Mesothelial cell of epicardium (in vitro differentiated cells): ENCODE data around the gene KCTD15. TPM values are rescaled to one million over a fixed set of nuclear protein-coding genes. Genes with fewer than 3 reads are reported as not detected.
A peak's percentile ranks its signal among the peaks of the same experiment; 100 is the strongest.

ENCODE experiments used
- DNase-seq, 2 experiments: peaks; one replicate each; pipeline ENCODE4 v3.0.0; 2021; ENCODE audit warnings: low spot score in 2 of 2; ENCODE audit not compliant: unreplicated experiment in 2 of 2
- H3K27ac Mint-ChIP-seq: 2 replicates; pipeline ENCODE4 v1.8.0; 2021; ENCODE audit warnings: mixed read lengths
- H3K27me3 Mint-ChIP-seq: 2 replicates; pipeline ENCODE4 v1.8.0; 2021; ENCODE audit warnings: low read depth, mixed read lengths
- H3K36me3 Mint-ChIP-seq: 2 replicates; pipeline ENCODE4 v1.8.0; 2021; ENCODE audit warnings: mixed read lengths
- H3K4me1 Mint-ChIP-seq: 2 replicates; pipeline ENCODE4 v1.8.0; 2021; ENCODE audit warnings: mixed read lengths
- H3K4me3 Mint-ChIP-seq: 2 replicates; pipeline ENCODE4 v1.8.0; 2021; ENCODE audit warnings: mild to moderate bottlenecking, moderate library complexity, mixed read lengths
- H3K9me3 Mint-ChIP-seq: 2 replicates; pipeline ENCODE4 v1.8.0; 2021; ENCODE audit warnings: mixed read lengths
- CTCF ChIP-seq: fragments of 200-600 bp; sonication (generic); IDR thresholded peaks from one replicate; pipeline ENCODE4 v1.5.0; 2021; ENCODE audit warnings: antibody characterized with exemption; ENCODE audit not compliant: unreplicated experiment
- total RNA-seq: library from RNA; stranded (reverse); gene quantifications from 3 replicates; pipeline ENCODE4 v1.2.1, GENCODE V29; 2021

The KCTD15 gene
- total RNA-seq, 1 donor from 2014 or later = 48.1 TPM

GRCh38 chr19:33863436-33863835 lies 66.8 kb downstream of the KCTD15 start:
- no peaks in the 10 kb centered on the region for H3K36me3 Mint-ChIP-seq
- H3K9me3 Mint-ChIP-seq = no peaks in the 10 kb centered on the region
- peak in 1 of 2 experiments; percentile 30 for DNase-seq
- H3K4me3 Mint-ChIP-seq = no peak overlapping the region
- H3K27ac Mint-ChIP-seq = no peak overlapping the region
- no peak for TF ChIP-seq CTCF
- H3K27me3 Mint-ChIP-seq = no peaks in the 10 kb centered on the region
- peaks cover 11% of the 10 kb centered on the region for H3K4me1 Mint-ChIP-seq

DNA sequence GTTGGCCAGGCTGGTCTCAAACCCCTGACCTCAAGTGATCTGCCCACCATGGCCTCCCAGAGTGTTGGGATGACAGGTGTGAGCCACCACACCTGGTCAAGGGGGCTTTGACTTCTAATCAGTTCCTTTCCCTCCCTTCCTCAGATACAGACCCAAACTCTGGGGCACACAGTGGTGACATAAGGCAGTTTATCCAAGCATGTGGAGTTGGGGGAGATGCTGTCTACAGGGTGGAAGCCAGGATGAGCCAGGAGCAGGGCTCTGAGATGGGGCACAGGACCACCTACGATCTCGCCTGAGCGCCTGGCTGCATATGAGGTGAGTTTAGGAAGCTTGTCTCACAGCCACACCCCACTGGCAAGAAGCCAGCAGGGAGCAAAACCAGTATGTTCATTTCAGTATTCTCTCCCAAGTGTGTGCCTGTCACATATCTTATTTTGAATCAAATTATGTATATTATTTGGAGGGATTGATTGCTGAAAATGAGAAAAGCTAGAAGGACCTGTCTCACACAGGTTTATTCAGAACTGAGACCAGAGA lies 67.7 kb downstream of the KCTD15 start:
- Mint-ChIP-seq H3K36me3 (no peaks in the 10 kb centered on the region), H3K9me3 (no peaks in the 10 kb centered on the region), H3K27me3 (no peaks in the 10 kb centered on the region), H3K4me1 (peaks cover 21% of the 10 kb centered on the region), H3K4me3 (no peak overlapping the region), H3K27ac (no peak overlapping the region)
- DNase-seq = peak in 1 of 2 experiments; percentile 40
- no peak for TF ChIP-seq CTCF

DNA sequence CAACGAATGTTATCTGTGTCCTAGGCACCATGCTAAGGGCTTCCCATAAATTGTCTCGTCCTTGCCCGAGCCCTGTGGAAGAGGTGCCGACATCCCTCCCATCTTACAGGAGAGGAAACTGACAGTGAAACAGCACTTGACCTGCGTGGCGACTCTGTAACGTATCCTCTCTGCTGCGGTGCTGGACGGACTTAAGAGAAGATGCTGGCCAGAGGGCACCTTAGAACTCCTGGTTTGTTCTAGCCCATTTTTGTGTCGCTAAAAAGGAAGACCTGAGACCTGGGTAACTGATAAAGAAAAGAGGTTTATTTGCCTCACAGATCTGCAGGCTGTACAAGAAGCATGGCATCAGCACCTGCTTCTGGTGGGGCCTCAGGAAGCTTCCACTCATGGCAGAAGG lies 68.6 kb downstream of the KCTD15 start:
- TF ChIP-seq CTCF = no peak
- Mint-ChIP-seq H3K9me3 (no peaks in the 10 kb centered on the region), H3K36me3 (no peaks in the 10 kb centered on the region), H3K4me1 (peaks cover 22% of the 10 kb centered on the region), H3K27me3 (no peaks in the 10 kb centered on the region), H3K27ac (no peak overlapping the region), H3K4me3 (no peak overlapping the region)
- peak in 1 of 2 experiments; percentile 2 for DNase-seq

Other genes starting within 250 kb of the KCTD15 start
- gene CHST8, start 174.9 kb upstream of the KCTD15 start, total RNA-seq = 25.8 to 26.6 TPM (median 26.0 TPM) in 3 replicates